Breast epithelium (tissue), 3 donors: ENCODE measurements around the gene BCL2L13.

Experiments
- CTCF ChIP-seq, 3 donors: fragments of 450-650 bp; IDR thresholded peaks; one replicate each; pipeline ENCODE4 v1.5.1; 2016 to 2017; ENCODE audit warnings: antibody characterized with exemption in 3 of 3, mild to moderate bottlenecking in 3 of 3, moderate library complexity in 3 of 3
- POLR2A ChIP-seq: fragments of 450-650 bp; IDR thresholded peaks from one replicate; pipeline ENCODE4 v1.6.1; 2016; ENCODE audit warnings: antibody characterized with exemption, mild to moderate bottlenecking, moderate library complexity
- POLR2AphosphoS5 ChIP-seq, 3 donors: sonication (generic); formaldehyde crosslinking; IDR thresholded peaks; one replicate each; pipeline ENCODE4 v1.6.1; 2017; ENCODE audit warnings: antibody characterized with exemption in 3 of 3

- TF ChIP-seq POLR2A (no peak), CTCF (IDR thresholded peaks at IDR 0.05) (no peak), POLR2AphosphoS5 (IDR thresholded peaks at IDR 0.05) (no peak)
These were observed 140.9 kb downstream of the BCL2L13 start for GRCh38 chr22:17779286-17780115.
